Measurements from ENCODE around the gene GPR137C. TPM values are rescaled to one million over a fixed set of nuclear protein-coding genes. Genes with fewer than 3 reads are reported as not detected.

GPR137C gene
- total and polyA plus RNA-seq, 2 donors from 2014 or later, result 0.24 to 0.54 TPM

DNA sequence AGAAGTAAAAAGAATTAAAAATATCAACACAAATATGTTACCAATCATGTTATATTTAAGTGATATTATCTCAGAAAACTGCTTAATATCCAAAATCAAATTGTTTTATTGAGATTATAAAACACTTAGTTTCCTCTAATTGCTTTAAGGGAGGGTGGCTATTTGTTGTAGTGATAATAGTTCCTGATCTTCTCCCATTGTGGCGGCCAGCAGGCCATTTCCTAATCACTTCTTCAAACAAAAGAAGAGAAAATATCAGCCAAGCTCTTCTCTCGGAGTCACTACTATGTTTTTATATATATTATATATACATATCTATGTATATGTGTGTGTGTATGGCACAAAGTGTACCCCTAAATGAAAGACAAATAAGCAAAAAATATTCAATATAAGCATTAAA lies 111.2 kb downstream of the GPR137C start:
- Histone ChIP-seq H3K4me1 (ENCODE audit: control insufficient read depth in 2 of 3, insufficient read depth in 2 of 3, low read depth in 1 of 3, low read length in 3 of 3) (no peaks in the 10 kb centered on the region), H3K9me3 (ENCODE audit: control insufficient read depth in 2 of 3, insufficient read depth in 1 of 3, low read length in 3 of 3) (no peaks in the 10 kb centered on the region), H3K4me3 (ENCODE audit: low read length in 3 of 3) (no peak overlapping the region), H3K27me3 (ENCODE audit: control insufficient read depth, insufficient read depth, low read length) (no peaks in the 10 kb centered on the region), H3K27ac (ENCODE audit: low read depth in 2 of 2, low read length in 2 of 2) (no peak overlapping the region), H3K36me3 (ENCODE audit: control insufficient read depth in 2 of 3, insufficient read depth in 3 of 3, low read length in 3 of 3) (no peaks in the 10 kb centered on the region), H3K9ac (ENCODE audit: low read length in 3 of 3) (no peak overlapping the region)
- FAIRE-seq (no peak), DNase-seq (no peak)
- TF ChIP-seq, protein P1, sequence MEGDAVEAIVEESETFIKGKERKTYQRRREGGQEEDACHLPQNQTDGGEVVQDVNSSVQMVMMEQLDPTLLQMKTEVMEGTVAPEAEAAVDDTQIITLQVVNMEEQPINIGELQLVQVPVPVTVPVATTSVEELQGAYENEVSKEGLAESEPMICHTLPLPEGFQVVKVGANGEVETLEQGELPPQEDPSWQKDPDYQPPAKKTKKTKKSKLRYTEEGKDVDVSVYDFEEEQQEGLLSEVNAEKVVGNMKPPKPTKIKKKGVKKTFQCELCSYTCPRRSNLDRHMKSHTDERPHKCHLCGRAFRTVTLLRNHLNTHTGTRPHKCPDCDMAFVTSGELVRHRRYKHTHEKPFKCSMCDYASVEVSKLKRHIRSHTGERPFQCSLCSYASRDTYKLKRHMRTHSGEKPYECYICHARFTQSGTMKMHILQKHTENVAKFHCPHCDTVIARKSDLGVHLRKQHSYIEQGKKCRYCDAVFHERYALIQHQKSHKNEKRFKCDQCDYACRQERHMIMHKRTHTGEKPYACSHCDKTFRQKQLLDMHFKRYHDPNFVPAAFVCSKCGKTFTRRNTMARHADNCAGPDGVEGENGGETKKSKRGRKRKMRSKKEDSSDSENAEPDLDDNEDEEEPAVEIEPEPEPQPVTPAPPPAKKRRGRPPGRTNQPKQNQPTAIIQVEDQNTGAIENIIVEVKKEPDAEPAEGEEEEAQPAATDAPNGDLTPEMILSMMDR (IDR thresholded peaks at IDR 0.05; ENCODE audit: borderline replicate concordance, extremely low read depth, insufficient read depth), result no peak
- intact Hi-C loops (cut with DNase I), result no loop called here

DNA sequence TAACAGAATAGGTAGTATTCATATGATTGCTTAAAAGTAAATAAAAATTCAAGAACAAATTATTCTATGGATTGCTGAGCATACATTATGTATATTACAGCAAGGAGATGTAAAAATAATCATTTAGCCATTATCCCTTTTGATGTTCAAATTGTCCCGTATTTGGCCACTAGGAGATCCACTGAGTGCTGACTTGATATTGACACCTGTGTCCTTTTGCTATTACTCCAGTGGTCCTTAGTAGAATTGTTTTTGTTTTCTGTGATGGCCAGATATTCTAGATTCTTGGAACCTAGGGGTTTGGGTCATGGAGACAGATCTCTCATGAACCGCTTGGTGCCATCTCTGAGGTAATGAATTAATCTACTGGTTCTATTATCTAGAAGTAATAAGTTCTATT lies 126.0 kb downstream of the GPR137C start:
- FAIRE-seq (no peak), DNase-seq (no peak)
- Histone ChIP-seq H3K36me3 (ENCODE audit: control insufficient read depth in 2 of 3, insufficient read depth in 3 of 3, low read length in 3 of 3) (peaks cover 2 to 4% (median 3%) of the 10 kb centered on the region in 3 donors), H3K27me3 (ENCODE audit: control insufficient read depth, insufficient read depth, low read length) (no peaks in the 10 kb centered on the region), H3K4me1 (ENCODE audit: control insufficient read depth in 2 of 3, insufficient read depth in 2 of 3, low read depth in 1 of 3, low read length in 3 of 3) (no peaks in the 10 kb centered on the region), H3K9me3 (ENCODE audit: control insufficient read depth in 2 of 3, insufficient read depth in 1 of 3, low read length in 3 of 3) (no peaks in the 10 kb centered on the region), H3K27ac (ENCODE audit: low read depth in 2 of 2, low read length in 2 of 2) (no peak overlapping the region), H3K4me3 (ENCODE audit: low read length in 3 of 3) (no peak overlapping the region), H3K9ac (ENCODE audit: low read length in 3 of 3) (no peak overlapping the region)
- TF ChIP-seq, protein P1 (IDR thresholded peaks at IDR 0.05; ENCODE audit: borderline replicate concordance, extremely low read depth, insufficient read depth), result peak; percentile 14
- intact Hi-C loops (cut with DNase I), result no loop called here

DNA sequence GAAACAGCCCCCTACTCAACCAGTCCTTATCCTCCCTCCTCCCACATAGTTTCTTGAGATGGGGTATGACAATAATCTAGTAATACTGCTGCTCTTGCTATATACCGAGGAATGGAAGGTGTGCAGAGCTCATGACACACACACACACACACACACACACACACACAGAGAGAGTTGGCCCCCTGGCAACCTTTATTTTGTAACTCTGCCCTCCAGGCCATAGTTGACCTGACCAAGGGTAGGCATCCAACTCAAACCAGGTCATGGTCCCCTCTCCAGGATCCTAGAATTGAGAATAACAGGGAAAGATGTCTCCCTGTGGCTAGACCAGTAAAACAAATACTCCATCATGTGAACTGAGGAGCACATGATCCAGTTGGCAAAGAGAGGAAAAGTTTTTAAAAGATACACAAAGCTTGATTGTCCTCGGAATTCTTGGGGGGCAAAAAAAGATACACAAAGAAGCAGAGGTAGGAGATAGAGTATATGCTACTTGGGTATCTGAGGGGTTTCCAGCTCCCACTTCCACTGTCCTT lies 131.4 kb downstream of the GPR137C start:
- Histone ChIP-seq H3K27me3 (ENCODE audit: control insufficient read depth, insufficient read depth, low read length) (no peaks in the 10 kb centered on the region), H3K9ac (ENCODE audit: low read length in 3 of 3) (no peak overlapping the region), H3K4me1 (ENCODE audit: control insufficient read depth in 2 of 3, insufficient read depth in 2 of 3, low read depth in 1 of 3, low read length in 3 of 3) (no peaks in the 10 kb centered on the region), H3K36me3 (ENCODE audit: control insufficient read depth in 2 of 3, insufficient read depth in 3 of 3, low read length in 3 of 3) (peaks cover 0 to 2% (median 0%) of the 10 kb centered on the region in 3 donors), H3K27ac (ENCODE audit: low read depth in 2 of 2, low read length in 2 of 2) (no peak overlapping the region), H3K9me3 (ENCODE audit: control insufficient read depth in 2 of 3, insufficient read depth in 1 of 3, low read length in 3 of 3) (no peaks in the 10 kb centered on the region), H3K4me3 (ENCODE audit: low read length in 3 of 3) (no peak overlapping the region)
- intact Hi-C loops (cut with DNase I), result no loop called here
- DNase-seq, result no peak
- FAIRE-seq, result no peak
- TF ChIP-seq, protein P1 (IDR thresholded peaks at IDR 0.05; ENCODE audit: borderline replicate concordance, extremely low read depth, insufficient read depth), result no peak

DNA sequence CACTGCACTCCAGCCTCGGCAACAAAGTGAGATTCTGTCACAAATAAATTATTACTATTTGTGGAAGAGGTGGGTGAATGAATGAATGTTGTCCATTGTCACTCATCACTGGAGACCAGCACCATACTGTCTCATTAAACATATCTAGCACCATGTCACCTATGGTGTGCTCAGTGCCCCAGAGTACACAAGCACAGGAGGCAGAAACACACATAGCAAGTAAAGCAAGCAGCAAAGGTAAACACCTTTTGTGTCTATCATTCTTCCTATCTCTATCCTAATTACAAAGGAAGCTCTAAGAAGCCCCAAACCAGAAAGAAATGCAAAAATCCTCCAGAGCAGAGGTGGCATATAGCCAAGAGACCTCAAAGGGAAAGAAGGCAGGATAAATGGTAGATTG lies 133.5 kb downstream of the GPR137C start:
- Histone ChIP-seq H3K9me3 (ENCODE audit: control insufficient read depth in 2 of 3, insufficient read depth in 1 of 3, low read length in 3 of 3) (no peaks in the 10 kb centered on the region), H3K4me1 (ENCODE audit: control insufficient read depth in 2 of 3, insufficient read depth in 2 of 3, low read depth in 1 of 3, low read length in 3 of 3) (no peaks in the 10 kb centered on the region), H3K36me3 (ENCODE audit: control insufficient read depth in 2 of 3, insufficient read depth in 3 of 3, low read length in 3 of 3) (peaks cover 0 to under 1% (median 0%) of the 10 kb centered on the region in 3 donors), H3K4me3 (ENCODE audit: low read length in 3 of 3) (no peak overlapping the region), H3K27me3 (ENCODE audit: control insufficient read depth, insufficient read depth, low read length) (no peaks in the 10 kb centered on the region), H3K27ac (ENCODE audit: low read depth in 2 of 2, low read length in 2 of 2) (no peak overlapping the region), H3K9ac (ENCODE audit: low read length in 3 of 3) (no peak overlapping the region)
- intact Hi-C loops (cut with DNase I), result no loop called here
- no peak for FAIRE-seq
- DNase-seq, result no peak
- TF ChIP-seq, protein P1 (IDR thresholded peaks at IDR 0.05; ENCODE audit: borderline replicate concordance, extremely low read depth, insufficient read depth), result no peak
